Naive B cell (primary cell): Measurements from ENCODE around the gene CCDC68. TPM values are rescaled to one million over a fixed set of nuclear protein-coding genes. Genes with fewer than 3 reads are reported as not detected.

Experiments used
- ATAC-seq, 2 donors: fragments of 150-1000 bp; cut with Tn5 transposase; 2 replicates each; pipeline ENCODE4 v1.10.0; 2021; ENCODE audit warnings: low read depth in 2 of 2, mild to moderate bottlenecking in 2 of 2, moderate library complexity in 2 of 2
- DNase-seq: peaks from one replicate; pipeline ENCODE4 v3.0.0; 2022
- H3K27ac Mint-ChIP-seq, 6 donors: one replicate each; pipeline ENCODE4 v1.8.0; 2020 to 2022; ENCODE audit warnings: mild to moderate bottlenecking in 6 of 6, mixed read lengths in 6 of 6, moderate library complexity in 5 of 6, inconsistent platforms in 2 of 6
- H3K27me3 Mint-ChIP-seq, 3 donors: one replicate each; pipeline ENCODE4 v1.8.0; 2021 to 2022; ENCODE audit warnings: mixed read lengths in 3 of 3, mild to moderate bottlenecking in 1 of 3
- H3K36me3 Mint-ChIP-seq, 2 donors: one replicate each; pipeline ENCODE4 v1.8.0; 2020 to 2022; ENCODE audit warnings: mixed read lengths in 2 of 2, inconsistent platforms in 1 of 2, mild to moderate bottlenecking in 1 of 2
- H3K4me1 Mint-ChIP-seq, 3 donors: one replicate each; pipeline ENCODE4 v1.8.0; 2020 to 2022; ENCODE audit warnings: mixed read lengths in 3 of 3, inconsistent platforms in 1 of 3, mild to moderate bottlenecking in 1 of 3, moderate library complexity in 1 of 3
- H3K4me3 Mint-ChIP-seq, 8 donors: one replicate each; pipeline ENCODE4 v1.8.0; 2020 to 2022; ENCODE audit warnings: mild to moderate bottlenecking in 8 of 8, mixed read lengths in 8 of 8, moderate library complexity in 8 of 8, inconsistent platforms in 2 of 8
- H3K9me3 Mint-ChIP-seq, 7 donors: one replicate each; pipeline ENCODE4 v1.8.0; 2020 to 2022; ENCODE audit warnings: mixed read lengths in 7 of 7, mild to moderate bottlenecking in 5 of 7, inconsistent platforms in 2 of 7, moderate library complexity in 1 of 7
- polyA plus RNA-seq, 6 donors: library from polyadenylated mRNA; unstranded; fragments of 300-500 nt; fragmentation: Illumina TruSeq; gene quantifications; one replicate each; pipeline ENCODE4 v1.2.3, GENCODE V29; 2021; ENCODE audit warnings: low read depth in 6 of 6

Gene CCDC68, protein sequence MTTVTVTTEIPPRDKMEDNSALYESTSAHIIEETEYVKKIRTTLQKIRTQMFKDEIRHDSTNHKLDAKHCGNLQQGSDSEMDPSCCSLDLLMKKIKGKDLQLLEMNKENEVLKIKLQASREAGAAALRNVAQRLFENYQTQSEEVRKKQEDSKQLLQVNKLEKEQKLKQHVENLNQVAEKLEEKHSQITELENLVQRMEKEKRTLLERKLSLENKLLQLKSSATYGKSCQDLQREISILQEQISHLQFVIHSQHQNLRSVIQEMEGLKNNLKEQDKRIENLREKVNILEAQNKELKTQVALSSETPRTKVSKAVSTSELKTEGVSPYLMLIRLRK
- not detected for polyA plus RNA-seq

DNA sequence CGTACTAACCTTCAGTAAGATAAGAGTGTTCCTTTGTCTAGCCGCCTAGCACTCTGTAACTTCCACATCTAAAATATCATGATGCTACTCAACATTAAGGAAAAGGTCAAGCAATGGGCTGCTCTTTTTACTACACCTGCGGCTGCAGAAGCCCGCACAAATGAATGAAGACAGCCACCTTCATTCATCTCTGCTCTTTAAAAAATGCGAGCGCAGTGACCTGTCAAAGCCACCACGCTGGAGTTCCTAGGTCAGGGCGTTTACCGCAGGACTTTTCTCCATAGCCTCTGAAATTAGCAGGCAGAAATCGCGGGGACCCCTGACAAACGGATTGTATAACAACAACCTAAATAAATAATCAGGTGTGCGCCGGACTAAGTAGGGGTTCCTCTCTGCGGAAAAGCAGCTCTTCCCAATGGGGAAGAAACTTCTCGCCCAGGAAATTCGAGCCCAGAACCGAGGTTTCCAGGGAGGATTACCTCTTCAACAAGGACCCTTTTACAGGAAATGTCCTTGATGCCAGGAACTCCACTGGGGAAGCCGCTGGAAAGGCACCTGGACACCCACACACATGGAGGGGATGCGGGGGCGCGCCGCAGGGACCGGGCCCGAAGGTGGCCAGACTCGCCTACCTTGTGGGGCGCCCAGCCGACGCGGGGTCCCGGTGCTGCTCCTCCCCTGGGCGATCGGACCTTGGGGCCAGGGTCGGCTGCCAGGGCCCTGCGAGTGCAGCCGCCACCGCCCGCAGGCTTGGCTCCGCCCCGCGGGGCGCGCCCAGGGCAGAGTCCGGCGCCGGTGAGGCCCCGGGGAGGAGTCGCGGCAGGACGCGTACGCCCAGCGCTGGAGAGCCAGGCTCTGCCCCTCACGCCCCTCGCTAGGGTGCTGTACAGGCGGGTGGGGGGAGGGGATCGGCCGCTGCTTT, at the start of gene CCDC68:
Gene CCDC68, minus strand, starts transcription at position 758 of the 922 bp plus-strand sequence. CDS start 16,670 bp downstream, outside the sequence.
- Mint-ChIP-seq H3K4me3 (peak within 1 kb of the TSS in 4 of 8 donors; percentile 16 to 63 (median 36)), H3K9me3 (peaks cover 0 to 4% (median 0%) of the 10 kb centered on the region in 7 donors), H3K4me1 (peaks cover 0 to 5% (median 4%) of the 10 kb centered on the region in 3 donors), H3K27me3 (peaks cover 41 to 66% (median 51%) of the 10 kb centered on the region in 3 donors), H3K36me3 (peaks cover 0 to 7% of the 10 kb centered on the region in 2 donors), H3K27ac (no peak within 1 kb of the TSS)
- ATAC-seq (no peak), DNase-seq (no peak)

DNA sequence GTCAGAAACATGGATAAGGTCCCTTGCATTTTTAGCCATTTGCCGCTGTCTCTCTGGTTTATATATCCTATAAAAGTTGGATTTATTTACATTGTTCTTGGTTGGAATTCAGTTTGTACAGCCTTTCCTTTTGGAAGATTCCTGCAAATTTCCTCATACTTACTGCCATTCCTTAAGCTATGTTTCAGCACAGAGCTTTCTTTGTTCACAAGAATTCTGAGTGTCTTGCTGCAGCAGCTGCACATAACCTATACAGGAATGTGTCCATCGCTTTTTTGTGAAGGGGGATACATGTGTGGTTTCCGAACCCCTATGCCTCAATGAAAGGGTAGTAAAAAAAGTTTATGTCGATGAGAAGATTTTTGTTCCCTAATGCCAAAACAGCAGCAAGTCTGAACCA, 48.3 kb upstream of the CCDC68 start:
- peaks cover 0 to 7% (median 0%) of the 10 kb centered on the region in 7 donors for H3K9me3 Mint-ChIP-seq
- DNase-seq (no peak), ATAC-seq (no peak)
- H3K4me3 Mint-ChIP-seq = no peak overlapping the region
- H3K27me3 Mint-ChIP-seq = peaks cover 7 to 16% (median 11%) of the 10 kb centered on the region in 3 donors
- no peaks in the 10 kb centered on the region for H3K4me1 Mint-ChIP-seq
- H3K27ac Mint-ChIP-seq = no peak overlapping the region
- H3K36me3 Mint-ChIP-seq = no peaks in the 10 kb centered on the region

DNA sequence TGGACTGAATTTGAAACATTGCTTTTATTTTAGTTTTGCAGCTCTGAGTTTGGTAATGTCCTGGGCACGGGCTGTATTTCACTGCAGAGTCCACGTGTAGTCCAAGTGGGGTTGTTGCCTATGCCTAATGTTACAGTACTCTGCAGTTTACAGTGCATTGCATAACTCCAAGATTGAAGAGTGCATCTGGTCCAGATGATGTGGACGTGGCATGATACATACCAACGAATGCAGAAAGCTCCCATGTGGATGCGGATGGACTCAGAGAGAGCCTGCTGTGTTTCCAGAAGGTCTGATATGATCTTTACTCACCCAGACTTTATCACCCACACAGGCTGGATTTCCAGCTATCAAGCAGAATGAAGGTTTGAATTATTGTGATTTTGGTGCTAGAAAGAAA, 44.4 kb upstream of the CCDC68 start:
- DNase-seq = no peak
- ATAC-seq = no peak

DNA sequence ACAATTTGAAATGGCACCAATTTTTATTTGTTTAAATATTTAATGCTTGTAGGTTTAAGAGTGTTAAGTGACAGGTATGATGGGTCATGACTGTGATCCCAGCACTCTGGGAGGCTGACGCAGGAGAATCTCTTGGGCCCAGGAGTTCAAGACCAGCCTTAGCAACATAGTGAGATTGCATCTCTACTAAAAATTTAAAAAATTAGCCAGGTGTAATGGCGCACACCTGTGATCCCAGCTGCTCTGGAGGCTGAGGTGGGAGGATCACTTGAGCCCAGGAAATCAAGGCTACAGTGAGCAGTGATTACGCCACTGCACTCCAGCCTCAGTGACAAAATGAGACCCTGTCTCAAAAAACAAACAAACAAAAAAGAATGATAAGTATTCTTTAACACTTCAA, 43.0 kb upstream of the CCDC68 start:
- DNase-seq = no peak

More for the DNA sequence above, 44.4 kb upstream of the CCDC68 start:
- no peaks in the 10 kb centered on the region for H3K36me3 Mint-ChIP-seq
- H3K4me1 Mint-ChIP-seq = no peaks in the 10 kb centered on the region
- peaks cover 9 to 13% (median 11%) of the 10 kb centered on the region in 3 donors for H3K27me3 Mint-ChIP-seq
- no peak overlapping the region for H3K27ac Mint-ChIP-seq
- H3K4me3 Mint-ChIP-seq = no peak overlapping the region
- no peaks in the 10 kb centered on the region for H3K9me3 Mint-ChIP-seq

DNA sequence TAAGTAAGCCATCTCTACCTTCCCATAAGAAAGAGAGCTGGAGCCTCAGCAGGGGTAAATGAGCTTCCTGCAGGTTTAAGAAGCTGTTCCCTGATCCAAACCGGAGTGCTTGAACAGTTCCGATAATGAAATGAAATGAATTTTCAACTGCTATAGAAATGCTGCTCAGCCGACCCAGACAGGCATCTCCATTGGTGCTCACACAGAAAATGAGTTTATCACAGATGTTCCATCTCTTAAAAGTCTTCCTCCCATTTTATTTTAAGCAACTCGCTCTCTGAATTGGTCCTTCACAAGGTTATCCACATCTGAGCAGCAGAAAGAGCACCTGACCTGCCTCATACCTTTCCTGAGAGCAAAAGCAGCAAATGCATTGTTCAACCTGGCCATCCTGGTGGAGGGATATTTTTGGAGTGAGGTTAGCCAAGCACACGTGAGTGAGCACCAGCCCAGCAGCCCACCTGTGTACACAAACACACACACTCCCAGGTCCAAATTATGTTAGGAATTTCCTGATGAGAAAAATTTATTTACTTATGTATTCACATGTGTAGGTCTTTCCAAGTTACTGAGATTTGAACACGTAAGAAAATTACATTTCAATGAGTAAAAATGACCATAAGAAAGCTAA, 42.2 kb upstream of the CCDC68 start:
- DNase-seq (no peak), ATAC-seq (no peak)
- Mint-ChIP-seq H3K27ac (peak overlapping the region in 1 of 6 donors; percentile 79), H3K27me3 (peaks cover 0 to 12% (median 7%) of the 10 kb centered on the region in 3 donors), H3K36me3 (no peaks in the 10 kb centered on the region), H3K9me3 (no peaks in the 10 kb centered on the region), H3K4me3 (no peak overlapping the region), H3K4me1 (no peaks in the 10 kb centered on the region)

More for the DNA sequence above, 43.0 kb upstream of the CCDC68 start:
- Mint-ChIP-seq H3K36me3 (no peaks in the 10 kb centered on the region), H3K27me3 (peaks cover 0 to 12% (median 11%) of the 10 kb centered on the region in 3 donors), H3K4me1 (no peaks in the 10 kb centered on the region), H3K9me3 (no peaks in the 10 kb centered on the region), H3K27ac (no peak overlapping the region), H3K4me3 (no peak overlapping the region)
- ATAC-seq = no peak

DNA sequence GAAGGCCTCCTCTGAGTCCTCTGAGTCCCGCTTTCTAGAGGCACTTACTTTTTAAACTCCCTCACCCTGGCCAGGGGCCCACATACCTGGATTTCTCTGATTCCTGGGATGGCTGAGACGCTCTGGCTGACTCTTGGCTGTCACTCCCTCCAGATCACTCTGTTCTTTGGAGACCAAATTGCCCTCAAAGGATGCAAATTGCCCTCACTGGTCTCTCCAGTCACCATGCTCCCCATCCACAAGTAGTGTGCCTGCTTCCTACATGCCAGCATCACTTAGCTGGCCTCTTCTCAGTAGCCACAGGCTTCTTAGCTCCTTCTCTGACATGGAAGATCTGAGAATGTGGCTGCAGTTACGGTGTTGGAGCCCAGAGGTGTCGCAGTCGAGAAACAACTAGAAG, 41.3 kb upstream of the CCDC68 start:
- H3K27ac Mint-ChIP-seq = peak overlapping the region in 2 of 6 donors; percentile 64 to 73

DNA sequence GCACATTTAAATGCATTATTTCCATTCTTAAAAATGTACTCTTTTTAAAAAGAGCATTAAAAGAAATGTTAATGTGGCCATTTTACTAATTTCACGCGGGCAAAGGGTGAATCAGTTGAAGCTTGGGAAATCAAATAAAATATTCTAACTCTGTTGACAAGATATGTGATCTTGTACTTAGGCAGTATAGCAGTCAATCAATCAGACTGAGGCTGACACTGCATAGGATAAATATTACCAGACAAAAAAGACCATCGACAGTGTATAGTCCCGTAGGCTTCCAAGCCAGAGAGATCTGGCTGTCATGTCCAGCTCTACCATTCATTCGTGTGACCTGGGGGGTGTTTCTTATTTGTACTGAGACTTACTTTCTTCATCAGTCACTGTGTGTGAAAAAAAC, 39.8 kb upstream of the CCDC68 start:
- ATAC-seq = no peak
- no peaks in the 10 kb centered on the region for H3K4me1 Mint-ChIP-seq
- H3K27me3 Mint-ChIP-seq = peaks cover 0 to 12% (median 7%) of the 10 kb centered on the region in 3 donors
- H3K4me3 Mint-ChIP-seq = no peak overlapping the region
- peaks cover 0 to 2% (median 0%) of the 10 kb centered on the region in 7 donors for H3K9me3 Mint-ChIP-seq
- H3K36me3 Mint-ChIP-seq = no peaks in the 10 kb centered on the region
- H3K27ac Mint-ChIP-seq = no peak overlapping the region
- no peak for DNase-seq

More for the DNA sequence above, 41.3 kb upstream of the CCDC68 start:
- no peaks in the 10 kb centered on the region for H3K36me3 Mint-ChIP-seq
- no peak for ATAC-seq
- no peak overlapping the region for H3K4me3 Mint-ChIP-seq
- H3K4me1 Mint-ChIP-seq = no peaks in the 10 kb centered on the region
- H3K9me3 Mint-ChIP-seq = peaks cover 0 to 2% (median 0%) of the 10 kb centered on the region in 7 donors
- no peak for DNase-seq
- H3K27me3 Mint-ChIP-seq = peaks cover 0 to 12% (median 7%) of the 10 kb centered on the region in 3 donors

DNA sequence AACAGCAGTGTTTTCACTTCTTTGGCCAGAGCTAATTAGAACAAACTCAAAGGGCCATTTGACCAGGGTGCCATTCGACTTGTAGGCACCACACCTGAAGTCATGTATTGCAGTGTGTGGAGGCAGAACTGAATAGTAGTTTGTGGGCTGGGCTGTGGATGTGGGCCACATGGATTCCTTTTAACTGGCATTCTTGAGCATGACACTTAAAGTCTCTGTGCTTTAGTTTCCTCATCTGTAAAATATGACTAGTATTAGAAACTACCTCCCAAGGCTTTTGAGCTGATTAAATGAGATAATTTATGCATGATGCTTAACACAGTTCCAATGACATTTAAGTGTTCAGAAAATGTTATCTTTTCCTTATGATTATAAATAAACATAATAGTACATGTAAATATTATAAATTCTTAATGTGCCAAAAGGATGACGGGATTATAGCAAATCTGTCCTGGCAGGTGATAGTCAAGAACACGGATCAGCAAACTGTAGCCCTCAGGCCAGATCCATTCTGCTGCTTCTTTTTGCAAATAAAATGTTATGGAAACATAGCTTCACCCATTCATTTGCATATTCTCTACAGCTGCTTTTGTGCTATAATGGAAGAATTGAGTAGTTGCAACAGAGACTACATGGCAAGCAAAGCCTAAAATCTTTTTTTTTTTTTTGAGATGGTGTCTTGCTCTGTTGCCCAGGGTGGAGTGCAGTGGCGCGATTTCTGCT, 36.3 kb upstream of the CCDC68 start:
- Mint-ChIP-seq H3K27ac (no peak overlapping the region), H3K4me1 (no peaks in the 10 kb centered on the region), H3K27me3 (peaks cover 6 to 15% (median 8%) of the 10 kb centered on the region in 3 donors), H3K9me3 (peaks cover 0 to 2% (median 0%) of the 10 kb centered on the region in 7 donors), H3K36me3 (no peaks in the 10 kb centered on the region), H3K4me3 (no peak overlapping the region)
- no peak for DNase-seq
- ATAC-seq = no peak

DNA sequence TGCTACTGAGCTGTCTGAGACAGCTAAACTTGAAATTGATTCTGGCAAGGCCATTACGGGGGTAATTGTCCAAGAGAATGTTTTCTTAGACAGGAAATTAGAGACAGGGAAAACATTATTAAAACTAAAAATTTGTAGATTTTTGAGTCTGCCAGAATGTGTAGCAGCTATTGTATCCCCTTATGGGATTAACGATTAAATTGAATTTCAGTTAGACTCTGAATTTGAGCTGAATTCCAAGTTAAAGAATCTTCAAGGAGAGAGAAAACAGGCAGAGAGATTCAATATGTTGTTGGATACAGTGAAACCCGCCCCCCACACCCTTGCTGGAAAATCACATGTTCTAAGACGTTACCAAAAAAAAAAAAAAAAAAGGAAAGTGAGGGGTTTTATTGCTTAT, 32.7 kb upstream of the CCDC68 start:
- Mint-ChIP-seq H3K4me3 (no peak overlapping the region), H3K4me1 (no peaks in the 10 kb centered on the region), H3K36me3 (no peaks in the 10 kb centered on the region), H3K9me3 (peaks cover 0 to 2% (median 0%) of the 10 kb centered on the region in 7 donors), H3K27me3 (peaks cover 6 to 8% (median 7%) of the 10 kb centered on the region in 3 donors), H3K27ac (no peak overlapping the region)
- DNase-seq (no peak), ATAC-seq (no peak)

DNA sequence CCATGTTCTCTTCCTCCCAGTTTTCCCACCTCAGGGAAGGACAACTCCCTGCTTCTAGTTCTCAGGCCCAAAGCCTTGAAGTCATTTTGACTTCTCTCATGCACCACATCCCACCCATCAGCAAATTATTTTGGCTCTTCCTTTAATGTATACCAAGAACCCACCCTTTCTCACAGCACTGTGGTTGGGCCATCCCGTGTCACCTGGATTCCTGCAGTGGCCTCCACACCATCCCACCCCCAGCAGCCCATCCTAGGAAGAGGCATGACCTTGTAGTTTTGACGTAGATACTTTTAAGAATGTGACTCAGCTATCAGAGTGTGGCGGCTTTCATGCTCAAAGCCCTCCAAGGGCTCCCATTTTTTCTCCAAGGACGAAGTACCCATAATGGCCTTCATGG, 25.6 kb upstream of the CCDC68 start:
- Mint-ChIP-seq H3K4me1 (no peaks in the 10 kb centered on the region), H3K9me3 (no peaks in the 10 kb centered on the region), H3K27me3 (peaks cover 0 to 11% (median 5%) of the 10 kb centered on the region in 3 donors), H3K36me3 (no peaks in the 10 kb centered on the region), H3K4me3 (no peak overlapping the region), H3K27ac (peak overlapping the region in 2 of 6 donors; percentile 2 to 39)
- no peak for DNase-seq
- no peak for ATAC-seq

DNA sequence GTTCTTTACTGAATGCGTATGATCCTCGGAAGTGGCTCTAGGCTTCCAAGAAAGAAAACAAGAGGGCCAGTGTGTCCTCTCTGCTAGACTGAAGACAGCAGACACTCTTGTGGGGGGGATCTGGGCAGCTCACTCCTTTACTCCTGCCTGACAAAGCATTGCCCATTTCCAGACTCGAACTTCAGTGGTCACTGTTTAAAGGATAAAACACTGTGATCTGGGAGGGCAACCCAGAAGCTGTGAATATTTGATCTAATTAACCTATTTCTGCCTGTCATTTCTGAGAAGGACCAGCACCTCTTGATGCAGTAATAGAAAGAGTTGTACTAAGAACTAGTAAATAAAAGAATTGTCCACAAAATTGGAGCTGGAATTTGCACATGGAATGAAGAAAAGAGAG, 24.5 kb upstream of the CCDC68 start:
- H3K4me1 Mint-ChIP-seq = no peaks in the 10 kb centered on the region
- no peaks in the 10 kb centered on the region for H3K36me3 Mint-ChIP-seq
- peak overlapping the region in 1 of 6 donors; percentile 48 for H3K27ac Mint-ChIP-seq
- ATAC-seq (no peak), DNase-seq (no peak)
- H3K9me3 Mint-ChIP-seq = no peaks in the 10 kb centered on the region
- no peak overlapping the region for H3K4me3 Mint-ChIP-seq
- H3K27me3 Mint-ChIP-seq = peaks cover 0 to 12% (median 6%) of the 10 kb centered on the region in 3 donors

DNA sequence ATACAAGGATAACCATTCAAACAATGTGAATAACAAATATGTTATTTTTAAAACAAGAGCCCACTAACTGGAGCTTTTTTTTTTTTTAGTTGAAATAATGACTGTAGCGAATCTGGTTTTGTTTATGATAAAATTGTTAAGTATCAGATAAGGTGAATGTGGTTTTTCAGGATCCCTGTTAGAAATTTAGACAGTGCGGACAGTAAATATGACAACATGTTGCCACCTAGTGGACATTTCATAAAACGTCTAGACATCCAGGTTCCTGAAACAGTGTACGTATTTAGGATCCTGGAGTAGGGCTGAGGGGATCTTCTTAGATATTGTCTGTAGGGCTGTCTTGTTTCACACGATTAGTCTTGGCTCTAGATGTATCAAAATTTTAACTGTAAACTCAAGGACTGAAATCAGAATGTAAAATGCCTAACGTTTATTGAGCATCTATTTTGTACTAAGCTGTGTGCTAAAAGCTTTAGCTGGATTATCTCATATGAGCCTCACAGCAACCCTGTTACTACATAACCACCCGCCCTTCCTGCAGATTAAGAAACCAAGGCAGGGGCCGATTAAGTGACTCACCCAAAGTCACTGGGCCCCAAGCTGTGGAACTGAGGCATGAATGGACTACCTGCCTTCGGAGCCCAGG, 23.9 kb upstream of the CCDC68 start:
- Mint-ChIP-seq H3K4me1 (no peaks in the 10 kb centered on the region), H3K36me3 (no peaks in the 10 kb centered on the region), H3K27me3 (peaks cover 0 to 19% (median 11%) of the 10 kb centered on the region in 3 donors), H3K4me3 (no peak overlapping the region), H3K27ac (peak overlapping the region in 1 of 6 donors; percentile 48), H3K9me3 (peaks cover 0 to 2% (median 0%) of the 10 kb centered on the region in 7 donors)
- DNase-seq (peak; percentile 7), ATAC-seq (peak in 1 of 2 donors; percentile 44)
